Dermis microvascular lymphatic vessel endothelial cell (primary cell): ENCODE results near the gene RASD1. TPM values are rescaled to one million over a fixed set of nuclear protein-coding genes. Genes with fewer than 3 reads are reported as not detected.
A peak's percentile ranks its signal among the peaks of the same experiment; 100 is the strongest.
"Not testable (repeated sequence)": the region's sequence is repeated elsewhere in the genome, so short reads cannot be mapped to it uniquely, and the experiment has no call there.

Experiments
- DNase-seq, 2 donors: peaks; one replicate each; pipeline versions ENCODE4 v3.0.0 to v3.0.0-alpha.2; 2010; ENCODE audit warnings: low read depth in 2 of 2
- total RNA-seq: library from RNA; depleted of rRNA; stranded (reverse); fragments of >200 nt; gene quantifications from 2 replicates; pipeline ENCODE4 v1.2.1, GENCODE V29; 2014

Gene RASD1
- total RNA-seq, 1 donor from 2014 or later: 5.4 TPM

DNA sequence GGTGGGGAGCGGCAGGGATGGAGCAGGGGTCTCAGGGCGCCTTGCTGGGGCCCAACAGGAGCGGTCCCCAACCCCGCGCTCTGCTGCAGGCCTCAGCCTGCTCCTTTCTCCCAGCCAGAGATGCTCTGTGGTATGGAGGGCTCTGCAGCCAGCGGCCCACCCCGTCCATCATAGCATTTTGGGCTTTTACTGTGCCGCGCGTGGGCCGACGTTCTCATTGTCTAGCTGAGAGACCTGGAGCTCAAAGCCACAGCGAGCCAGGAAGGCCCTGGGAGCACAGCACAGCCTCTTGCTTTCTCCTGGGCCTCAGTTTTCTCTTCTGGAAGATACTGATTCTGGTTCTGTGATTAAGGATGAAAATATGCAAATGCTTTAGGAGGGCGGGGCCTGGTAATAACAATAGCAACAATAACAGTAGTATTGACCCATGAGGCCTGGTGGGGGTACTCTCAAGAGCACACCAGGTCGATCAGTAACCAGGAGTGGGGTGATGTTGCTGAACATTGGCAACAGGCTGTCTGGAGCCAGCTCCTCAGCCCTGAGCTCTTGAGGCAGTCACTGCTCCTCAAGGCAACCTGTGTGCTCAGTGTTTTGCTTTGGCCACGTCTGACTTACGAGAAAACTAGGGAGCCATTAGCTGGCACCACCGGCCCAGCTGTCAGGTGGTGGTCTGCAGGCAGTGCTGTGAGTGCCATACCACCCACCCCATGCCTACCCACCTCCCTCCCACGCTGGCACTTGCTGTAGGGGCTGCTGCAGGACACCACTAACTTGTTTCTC lies 1.1 kb upstream of the RASD1 start:
- no peak for DNase-seq

DNA sequence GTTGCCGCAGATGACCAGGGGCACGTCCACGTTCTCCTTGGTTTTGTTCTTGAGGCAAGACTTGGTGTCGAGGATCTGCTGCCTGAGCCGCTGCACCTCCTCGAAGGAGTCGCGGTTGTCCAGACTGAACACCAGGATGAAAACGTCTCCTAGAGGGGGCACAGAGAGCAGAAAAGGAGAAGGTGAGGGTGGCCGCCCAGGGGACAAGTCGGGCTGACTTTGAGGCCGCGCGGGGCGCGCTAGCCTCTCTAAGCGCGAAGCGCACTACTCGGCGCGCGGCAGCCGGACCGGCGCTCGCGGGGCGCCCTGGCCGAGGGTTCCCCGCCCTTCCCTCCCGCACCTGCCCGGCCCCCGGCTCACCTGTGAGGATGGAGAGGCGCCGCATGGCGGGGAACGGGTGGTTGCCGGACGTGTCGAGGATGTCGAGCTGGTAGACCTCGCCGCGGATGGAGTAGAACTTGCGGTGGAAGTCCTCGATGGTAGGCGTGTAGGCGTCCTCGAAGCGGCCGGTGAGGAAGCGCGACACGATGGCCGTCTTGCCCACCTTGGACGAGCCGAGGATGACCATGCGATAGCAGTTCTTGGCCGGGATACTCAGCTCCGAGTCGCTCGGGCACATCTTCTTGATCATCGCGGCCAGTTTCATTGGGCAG lies 533 bp downstream of the RASD1 start:
- DNase-seq: peak in 1 of 2 donors; percentile 43

DNA sequence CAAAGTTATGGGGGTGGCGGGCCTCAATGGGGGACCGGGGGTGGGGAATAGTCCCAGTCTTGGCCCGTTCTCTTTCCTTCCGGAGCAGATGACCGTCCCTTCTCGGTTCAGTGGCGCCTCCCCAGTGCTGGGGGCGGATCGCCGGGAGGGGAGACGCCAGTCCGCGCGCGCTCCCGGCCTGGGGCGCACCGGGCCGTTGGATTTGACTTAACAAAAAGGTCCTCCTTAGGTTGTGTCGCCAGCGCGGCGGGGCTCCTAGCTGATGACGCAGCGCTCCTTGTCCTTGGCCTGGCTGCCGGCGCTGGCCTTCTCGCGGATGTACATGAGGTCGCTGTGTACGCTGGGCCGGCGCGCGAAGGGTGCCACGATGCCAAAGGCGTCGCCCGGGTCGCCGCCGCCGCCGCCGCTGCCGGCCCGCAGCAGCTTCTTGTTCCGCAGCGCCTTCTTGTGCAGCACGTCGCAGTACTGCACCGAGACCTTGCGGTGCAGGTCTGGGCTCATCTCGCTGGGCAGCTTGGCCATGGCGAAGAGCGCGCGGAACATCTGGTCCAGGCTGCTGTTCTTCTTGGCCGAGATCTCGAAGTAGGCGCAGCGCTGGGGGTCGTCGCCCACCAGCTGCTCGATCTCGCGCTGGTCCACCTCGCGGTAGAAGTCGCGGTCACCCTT lies 1.2 kb downstream of the RASD1 start:
- DNase-seq: peak in 1 of 2 donors; percentile 49

DNA sequence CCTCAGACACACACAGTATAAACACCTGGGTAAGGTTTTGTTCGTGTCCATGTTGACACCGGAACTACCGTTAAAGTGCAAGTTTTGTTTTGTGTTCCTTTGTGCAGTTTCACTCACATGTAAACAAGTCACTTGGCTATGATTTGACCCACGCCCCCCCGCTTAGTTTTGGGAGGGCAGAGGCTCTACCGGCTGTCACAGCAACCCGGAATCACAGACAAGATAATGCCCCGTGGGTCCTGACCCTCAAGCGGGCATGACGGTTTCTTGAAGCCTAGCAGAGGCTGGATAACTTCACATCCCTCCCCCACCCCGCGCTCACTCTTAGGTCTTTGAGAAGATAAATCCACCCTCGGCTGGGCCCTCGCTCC lies 1.7 kb downstream of the RASD1 start:
- DNase-seq: peak in 1 of 2 donors; percentile 31

DNA sequence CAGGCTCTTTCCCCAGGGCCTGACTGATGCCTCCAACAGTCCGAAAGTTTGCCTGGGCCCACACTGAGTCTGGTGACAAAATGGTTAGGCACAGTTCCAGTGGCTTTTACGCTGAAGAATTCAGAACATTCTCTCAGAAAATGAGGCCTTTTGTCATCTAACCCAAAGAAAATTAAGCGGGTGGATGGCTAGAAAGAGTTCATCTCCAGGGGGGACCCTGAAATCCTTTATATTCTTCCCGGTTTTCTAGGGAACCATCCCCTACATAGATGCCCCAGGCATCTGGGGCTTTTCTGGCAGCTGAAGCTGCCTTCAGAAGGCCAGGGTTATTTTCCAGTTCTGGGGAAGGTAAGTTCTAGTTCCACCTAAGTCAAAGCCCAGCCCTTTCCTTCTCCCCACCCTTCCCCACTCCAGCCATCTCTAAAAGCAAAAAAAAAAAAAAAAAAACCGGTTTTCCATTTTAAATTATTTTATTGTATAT lies 2.2 kb downstream of the RASD1 start:
- no peak for DNase-seq

DNA sequence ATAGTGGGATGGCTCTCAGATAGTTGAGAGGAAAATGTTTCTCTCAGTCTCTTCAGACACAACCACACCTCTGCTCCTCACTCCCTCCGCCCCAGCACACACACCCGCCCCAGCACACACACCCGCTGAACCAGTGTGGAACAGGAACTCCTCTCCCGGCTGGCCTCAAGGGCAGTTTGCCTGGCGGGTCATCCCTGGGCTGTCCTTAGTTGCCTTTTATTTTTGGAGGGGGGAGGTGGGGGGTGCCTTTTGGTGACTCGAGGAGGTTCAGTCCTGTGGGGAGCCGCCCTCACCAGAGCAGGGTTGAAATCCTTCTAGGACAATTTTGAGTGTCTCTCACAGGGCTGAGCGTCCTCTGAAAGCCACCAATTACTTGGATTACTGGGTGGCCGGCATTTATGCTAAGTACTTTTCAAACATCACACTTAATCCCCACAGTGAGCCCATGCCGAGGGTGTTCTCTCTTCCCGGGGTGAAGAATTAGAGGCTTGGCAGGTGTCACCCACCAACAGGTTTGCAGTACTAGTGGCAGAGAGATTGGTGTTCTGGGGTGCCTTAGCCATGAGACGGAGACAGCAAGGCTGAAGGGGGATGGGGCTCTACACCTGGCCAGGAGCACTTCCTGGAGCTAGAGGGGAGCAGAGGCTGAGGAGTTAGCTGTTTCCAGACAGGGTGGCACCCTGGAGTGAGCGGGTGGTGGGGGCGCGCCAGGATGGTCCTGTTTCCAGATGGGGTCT lies 2.8 kb downstream of the RASD1 start:
- DNase-seq: no peak

DNA sequence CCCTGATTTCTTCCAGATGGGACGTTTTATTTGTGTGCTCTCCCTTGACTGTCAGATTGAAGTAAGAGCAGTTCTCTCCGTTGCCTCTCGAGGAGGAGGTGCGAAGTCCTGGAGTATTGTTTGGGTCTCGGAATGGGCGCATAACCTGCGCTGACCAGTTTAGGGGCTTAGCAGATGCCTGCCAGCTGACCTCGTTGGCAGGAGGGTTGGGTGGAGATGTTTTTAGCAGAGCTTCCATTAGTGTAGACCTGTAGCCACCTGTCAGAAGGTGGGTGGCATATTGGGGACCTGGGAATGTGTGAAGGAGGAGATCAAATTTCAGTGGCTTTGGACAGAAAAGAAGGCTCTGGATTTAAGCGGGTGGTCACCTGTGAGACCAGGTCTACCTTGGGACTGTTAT lies 3.6 kb downstream of the RASD1 start:
- DNase-seq: no peak

DNA sequence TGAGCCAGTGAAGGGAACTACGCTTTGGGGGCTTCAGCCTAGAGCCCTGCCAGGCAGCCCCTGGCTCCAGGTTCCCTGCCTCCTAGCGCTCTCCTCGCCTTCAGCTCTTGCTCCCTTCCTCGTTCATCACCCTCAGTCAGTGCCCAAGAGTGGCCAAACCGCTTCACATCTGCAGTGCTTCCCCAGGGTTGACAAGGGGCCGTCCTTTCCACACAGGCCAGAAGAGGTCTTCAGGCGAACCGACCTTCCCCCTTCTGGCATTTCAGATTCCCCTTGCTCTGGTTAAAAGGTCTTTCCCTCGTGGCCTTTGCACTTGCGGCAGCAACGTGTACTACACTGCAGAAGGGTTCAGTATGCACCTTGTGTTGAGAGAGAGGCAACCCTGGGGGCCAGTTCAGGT lies 4.1 kb downstream of the RASD1 start:
- no peak for DNase-seq

DNA sequence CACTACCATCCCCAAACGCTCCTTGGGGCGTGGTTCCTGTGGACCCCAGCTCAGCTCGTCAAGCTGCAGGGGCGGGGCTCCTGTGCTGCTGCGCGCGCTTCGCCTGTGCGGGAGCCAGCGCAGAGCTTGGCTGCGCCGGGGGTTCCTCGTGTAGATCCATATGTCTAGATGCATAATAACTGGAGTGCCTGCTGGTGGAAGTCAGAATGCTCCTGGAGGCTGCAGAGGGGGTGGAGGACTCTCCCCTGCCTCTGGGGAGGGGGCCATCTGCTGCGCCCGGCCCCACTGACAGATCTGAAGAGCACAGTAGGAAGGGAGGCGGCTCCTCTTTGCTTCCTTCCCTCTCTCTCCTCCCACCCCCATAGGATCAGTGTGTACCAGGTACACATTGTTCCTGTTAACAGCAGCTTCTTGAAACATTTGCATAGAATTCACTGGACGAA lies 4.6 kb downstream of the RASD1 start:
- no peak for DNase-seq

DNA sequence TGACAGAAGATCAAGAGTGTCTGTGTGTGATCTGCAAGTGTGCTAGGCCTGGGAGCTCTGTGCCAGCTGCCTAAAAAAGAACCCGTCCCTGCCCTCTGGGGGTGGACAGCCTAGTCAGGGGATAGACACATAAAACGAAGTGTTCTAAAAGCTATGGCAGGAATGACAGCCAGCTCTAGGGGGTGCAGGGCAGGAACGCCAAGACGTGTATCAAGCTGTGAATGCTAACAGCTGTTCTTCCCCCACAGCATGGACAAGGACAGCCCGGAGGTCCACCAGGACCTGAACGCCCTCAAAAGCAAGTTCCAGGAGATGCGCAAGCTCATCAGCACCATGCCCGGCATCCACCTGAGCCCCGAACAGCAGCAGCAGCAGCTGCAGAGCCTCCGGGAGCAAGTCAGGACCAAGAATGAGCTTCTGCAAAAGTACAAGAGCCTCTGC lies 5.1 kb downstream of the RASD1 start:
- no peak for DNase-seq

DNA sequence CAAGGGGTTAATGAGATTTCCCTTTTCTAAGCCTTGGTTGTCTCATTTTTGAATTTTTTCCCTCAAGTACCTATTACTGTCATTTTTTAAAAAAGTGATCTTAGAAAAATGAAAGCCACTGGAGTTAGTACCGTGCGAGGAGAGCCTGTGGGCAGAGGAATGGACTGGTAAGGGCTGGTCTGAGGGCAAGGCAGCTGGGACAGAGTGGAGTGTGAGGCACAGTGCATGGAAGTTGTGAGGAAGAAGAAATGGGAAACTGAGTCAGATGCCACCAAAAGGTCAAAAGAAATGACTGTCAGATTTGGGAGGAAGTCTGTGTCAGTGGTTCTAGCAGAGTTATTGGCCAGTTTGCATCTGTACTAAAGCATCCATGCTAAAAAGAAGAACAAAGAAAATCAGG lies 8.2 kb downstream of the RASD1 start:
- DNase-seq: no peak

DNA sequence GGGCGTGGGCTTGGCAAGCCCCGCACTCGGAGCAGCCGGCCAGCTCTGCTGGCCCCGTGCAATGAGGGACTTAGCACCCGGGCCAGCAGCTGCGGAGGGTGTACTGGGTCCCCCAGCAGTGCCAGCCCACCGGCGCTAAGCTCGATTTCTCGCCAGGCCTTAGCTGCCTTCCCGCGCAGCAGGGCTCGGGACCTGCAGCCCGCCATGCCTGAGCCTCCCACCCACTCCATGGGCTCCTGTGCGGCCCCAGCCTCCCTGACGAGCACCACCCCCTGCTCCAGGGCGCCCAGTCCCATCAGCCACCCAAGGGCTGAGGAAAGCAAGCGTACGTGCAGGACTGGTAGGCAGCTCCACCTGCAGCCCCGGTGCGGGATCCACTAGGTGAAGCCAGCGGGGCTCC lies 9.8 kb downstream of the RASD1 start:
- DNase-seq: not testable (repeated sequence)

DNA sequence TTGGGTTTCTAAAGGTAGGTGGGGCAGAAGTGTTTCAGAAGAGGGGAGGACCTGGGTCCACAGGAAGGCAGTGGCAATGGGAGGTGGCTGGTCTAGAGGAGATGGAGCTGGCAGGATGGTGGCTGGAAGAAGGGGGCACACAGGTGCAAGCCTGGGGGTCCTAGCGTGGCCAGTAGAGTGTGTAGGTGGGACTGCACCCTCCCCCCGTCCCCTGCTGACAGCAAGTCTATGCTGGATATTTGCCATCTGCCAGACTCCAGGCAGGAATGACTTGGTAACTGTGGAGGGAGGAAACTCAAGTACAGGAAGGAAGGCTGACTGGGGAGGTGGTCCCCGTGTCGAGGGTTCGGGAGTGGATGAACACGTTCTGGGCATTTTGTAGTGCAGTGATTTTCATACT lies 10.8 kb downstream of the RASD1 start:
- DNase-seq: peak in 1 of 2 donors; percentile 19

DNA sequence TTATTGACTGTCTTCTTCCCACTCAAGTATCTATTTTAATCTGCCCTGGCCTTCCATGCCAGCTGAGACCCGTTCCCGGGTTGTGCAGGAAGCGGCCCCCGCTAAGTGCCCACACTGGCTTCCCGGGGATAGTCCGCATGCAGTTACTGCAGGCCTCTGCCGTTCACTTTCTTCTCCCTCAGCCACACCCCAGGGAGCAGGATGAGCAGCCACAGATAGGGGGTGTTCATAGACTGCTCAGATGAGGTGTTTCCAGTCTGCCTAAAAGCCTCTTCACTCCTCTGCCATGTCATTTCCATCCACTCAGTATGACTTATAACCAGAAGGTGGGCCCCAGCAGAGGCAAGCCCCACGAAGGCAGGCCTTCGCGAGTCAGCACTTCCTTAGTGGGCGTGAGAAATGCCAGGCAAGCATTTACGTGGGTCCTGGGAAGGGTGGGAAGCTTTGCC lies 11.7 kb downstream of the RASD1 start:
- DNase-seq: peak in 1 of 2 donors; percentile 17

DNA sequence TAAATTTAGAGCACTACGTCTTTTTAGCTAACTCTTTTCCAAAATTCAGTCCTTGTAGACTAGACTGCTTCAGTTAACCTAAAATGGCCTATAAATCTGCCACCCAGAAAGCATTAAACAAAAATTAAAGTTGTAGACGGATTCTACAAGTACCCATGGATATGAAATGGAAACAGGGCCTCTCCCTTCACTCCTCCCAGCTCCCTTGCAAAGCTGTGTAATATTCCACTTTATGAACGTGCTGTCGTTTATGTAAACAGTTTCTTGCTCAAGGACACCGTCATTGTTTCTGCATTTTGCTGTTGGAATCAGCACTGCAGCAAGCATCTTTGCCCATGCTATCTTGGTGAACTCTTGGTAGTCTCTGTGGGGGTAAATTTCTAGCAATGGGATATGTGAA lies 14.3 kb downstream of the RASD1 start:
- no peak for DNase-seq

DNA sequence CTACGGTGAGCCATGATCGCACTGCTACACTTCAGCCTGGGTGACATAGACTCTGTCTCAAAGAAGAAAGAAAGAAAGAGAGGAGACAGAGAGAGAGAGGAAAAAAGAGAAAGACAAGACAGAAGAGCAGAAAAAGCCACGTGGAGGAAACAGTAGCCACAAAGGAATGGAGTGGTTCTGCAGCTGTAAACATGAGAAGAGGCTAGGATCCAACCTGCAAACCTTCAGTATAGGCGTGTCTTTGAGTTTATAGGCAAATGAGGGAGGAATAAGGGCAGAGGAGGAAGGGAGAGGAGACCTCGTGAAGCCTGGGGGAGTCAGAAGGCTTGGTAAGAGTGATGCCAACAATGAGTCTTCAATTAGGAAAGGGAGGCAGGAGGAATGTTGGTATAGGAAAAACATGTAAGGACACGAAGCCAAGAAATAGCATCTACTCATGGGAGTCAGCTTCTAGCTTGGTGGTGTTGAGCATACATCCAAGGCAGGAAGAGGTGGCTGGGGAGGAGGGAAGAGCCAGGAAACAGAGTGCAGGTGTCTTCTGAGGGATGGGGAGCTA lies 15.5 kb downstream of the RASD1 start:
- DNase-seq: no peak

DNA sequence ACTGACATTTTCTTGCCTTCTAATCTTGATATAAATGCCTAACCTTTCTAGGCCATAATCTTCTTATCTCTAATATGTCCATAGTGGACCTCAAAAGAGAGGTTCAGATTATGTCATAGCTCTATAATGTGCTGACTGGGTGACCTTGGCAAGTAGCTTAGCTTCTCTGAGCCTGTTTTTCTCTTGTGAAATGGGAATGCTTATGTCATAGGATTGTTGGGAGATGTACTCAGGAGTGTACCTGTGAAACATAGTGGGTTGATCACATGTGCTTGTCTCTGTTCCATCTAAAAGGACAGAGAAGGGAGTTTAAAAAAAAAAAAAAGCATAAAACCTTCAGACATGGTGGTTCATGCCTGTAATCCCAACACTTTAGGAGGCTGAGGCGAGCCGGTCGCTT lies 17.0 kb downstream of the RASD1 start:
- DNase-seq: no peak

DNA sequence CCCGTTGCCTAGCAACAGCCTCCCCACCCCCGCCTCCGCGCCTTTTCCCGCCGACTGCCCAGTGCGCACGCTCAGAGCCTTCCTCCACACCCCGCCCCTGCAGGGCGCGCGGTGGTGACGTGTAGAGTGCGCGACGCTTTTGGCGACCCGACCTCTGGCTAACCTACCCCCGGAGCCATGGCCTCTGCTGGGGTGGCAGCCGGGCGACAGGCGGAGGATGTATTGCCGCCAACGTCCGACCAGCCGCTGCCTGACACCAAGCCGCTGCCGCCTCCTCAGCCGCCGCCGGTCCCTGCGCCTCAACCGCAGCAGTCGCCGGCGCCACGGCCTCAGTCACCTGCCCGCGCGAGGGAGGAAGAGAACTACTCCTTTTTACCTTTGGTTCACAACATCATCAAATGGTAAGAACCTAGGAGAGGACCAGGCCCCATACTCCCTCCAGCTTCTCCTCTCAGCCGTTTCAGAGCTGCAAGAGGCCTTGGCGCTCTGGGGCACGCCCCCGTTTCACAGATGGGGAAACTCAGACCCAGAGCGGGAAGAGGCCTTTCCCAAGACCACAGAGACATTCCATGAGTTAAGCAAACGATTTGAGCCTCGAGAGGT lies 19.2 kb downstream of the RASD1 start, which contains the start of gene MED9:
TSS of gene MED9 (plus strand) at position 136 of the 603 bp plus-strand sequence. CDS start at position 178, 42 bp downstream.
- peak; percentile 83 to 90 for DNase-seq

DNA sequence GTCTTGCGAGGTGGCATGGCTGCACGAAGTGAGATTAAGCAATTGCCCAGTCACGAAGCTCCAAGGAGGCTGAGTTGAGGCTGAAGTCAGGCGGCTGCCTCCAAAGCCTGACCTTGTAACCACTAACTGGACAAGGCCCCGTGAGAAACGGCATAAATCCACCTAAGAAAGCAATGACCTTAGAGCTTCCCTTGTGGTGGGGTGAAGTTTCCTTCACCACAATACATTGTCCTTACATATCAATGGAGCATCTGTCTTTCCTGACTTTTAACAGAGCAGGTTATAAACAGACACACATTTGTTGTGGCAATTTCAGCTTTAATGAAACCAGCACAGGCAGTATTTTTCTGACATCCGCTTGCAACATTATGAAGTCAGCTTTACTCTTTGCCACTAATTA lies 21.9 kb downstream of the RASD1 start:
- DNase-seq: no peak

DNA sequence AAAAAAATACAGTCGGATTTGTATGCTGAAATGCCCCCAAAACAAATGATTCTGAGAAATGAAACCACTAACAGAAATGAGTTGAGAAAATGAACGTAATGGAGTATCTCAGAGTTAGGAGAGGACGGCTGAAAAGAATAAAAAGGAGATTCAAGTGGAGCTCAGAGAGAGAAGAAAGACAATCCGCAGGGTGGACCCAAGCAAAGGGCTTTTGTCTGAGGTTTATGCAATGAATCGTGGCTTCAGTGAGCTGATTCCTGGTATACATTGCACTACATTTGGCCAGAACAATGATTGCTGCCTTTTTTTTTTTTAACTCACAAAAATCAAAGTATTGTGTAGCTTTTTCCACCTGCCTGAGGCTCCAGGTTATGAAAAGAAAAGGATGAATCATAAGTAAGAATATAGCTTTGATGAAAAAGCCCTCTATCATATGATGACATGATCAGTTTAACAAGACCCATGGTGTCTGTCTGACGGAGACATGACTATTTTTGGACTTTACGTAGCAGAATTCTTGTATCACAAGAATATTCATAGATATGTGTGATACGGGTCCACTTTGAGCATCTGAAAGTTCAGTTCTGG lies 23.8 kb downstream of the RASD1 start:
- no peak for DNase-seq
